Ovary (tissue), 9 donors: Measurements from ENCODE around the gene SRRM3. TPM values are rescaled to one million over a fixed set of nuclear protein-coding genes. Genes with fewer than 3 reads are reported as not detected.
"Not testable (repeated sequence)": the region's sequence is repeated elsewhere in the genome, so short reads cannot be mapped to it uniquely, and the experiment has no call there.

ENCODE experiments used
- DNase-seq, 5 donors: peaks; one replicate each; pipeline ENCODE4 v3.0.0-alpha.2; 2019 to 2020
- H3K27ac ChIP-seq, 2 donors: fragments of 200-600 bp; one replicate each; pipeline versions ENCODE4 v1.5.1 to v1.8.0; 2019 to 2022
- H3K27me3 ChIP-seq: fragments of 200-600 bp; one replicate; pipeline ENCODE4 v1.8.0; 2022
- H3K36me3 ChIP-seq: fragments of 200-600 bp; sonication (generic); one replicate; pipeline ENCODE4 v1.5.1; 2019
- H3K4me1 ChIP-seq: one replicate; pipeline ENCODE4 v1.8.1; 2013; ENCODE audit warnings: mild to moderate bottlenecking, moderate library complexity; ENCODE audit not compliant: insufficient read depth
- H3K4me3 ChIP-seq: fragments of 200-600 bp; sonication (generic); one replicate; pipeline ENCODE4 v1.5.1; 2017
- H3K9me3 ChIP-seq, 2 donors: fragments of 200-600 bp in 1 of 2; sonication (generic) in 1 of 2; one replicate each; pipeline versions ENCODE4 v1.5.1 to v1.8.1; 2013 to 2019; ENCODE audit warnings: mild to moderate bottlenecking in 1 of 2, moderate library complexity in 1 of 2
- CTCF ChIP-seq, 3 donors: fragments of 450-650 bp in 2 of 3; fragments of 200-600 bp in 1 of 3; IDR thresholded peaks; one replicate each; pipeline versions ENCODE4 v1.5.1 to v1.8.0; 2016 to 2022; ENCODE audit warnings: antibody characterized with exemption in 3 of 3, mild to moderate bottlenecking in 1 of 3
- EP300 ChIP-seq: sonication (generic); formaldehyde crosslinking; IDR thresholded peaks from one replicate; pipeline ENCODE4 v1.6.1; 2017; ENCODE audit warnings: antibody characterized with exemption
- POLR2A ChIP-seq: fragments of 450-650 bp; IDR thresholded peaks from one replicate; pipeline ENCODE4 v1.6.1; 2017; ENCODE audit warnings: antibody characterized with exemption, mild to moderate bottlenecking, moderate library complexity
- WGBS, 3 donors: extraction: QIAGEN DNeasy Blood & Tissue Kit in 1 of 3; methylation state at CpG; one replicate each; pipeline versions ENCODE4 v1.1.5 to v1.1.7; 2013 to 2017; 5-methylcytosine and 5-hydroxymethylcytosine counted together
- intact Hi-C, 4 donors: fragments of 100-400 bp; cut with DNase I; formaldehyde crosslinking; loops; one replicate each; pipeline versions ENCODE4 v1.11.0 to v1.15.1; 2022 to 2023
- polyA plus RNA-seq, 2 donors: library from polyadenylated mRNA; stranded (reverse); fragments of 200-250 nt in 1 of 2; fragments of 350-450 nt in 1 of 2; fragmentation: Illumina TruSeq in 1 of 2; extraction: RNeasy Lipid Tissue Mini Kit (QIAGEN cat#74804) in 1 of 2; gene quantifications; one replicate each; pipeline ENCODE4 v1.2.3, GENCODE V29; 2013 to 2014
- total RNA-seq, 7 donors: library from RNA; depleted of rRNA in 2 of 7; stranded (reverse); fragments of >200 nt in 2 of 7; fragmentation: NEBNext Ultra II Directional in 3 of 7; extraction: Animal tissue kit (Norgen Biotek cat#: 25700) in 3 of 7; gene quantifications; one replicate each; pipeline versions ENCODE4 v1.1.0 to v1.2.4, GENCODE V29; 2016 to 2023
- donor health status: DM: no; HTN: no; CAD: no; lungs with moderate emphysema.
- donor health status: DM: no; HTN: no; CAD: no.
- donor health status: Bipolar disorder and iron deficiency.
- donor health status: DM: yes; HTN: yes; CAD: no.
- donor health status: DM: no; HTN: no; CAD: no.
- donor health status: DM: yes; HTN: yes; CAD: no.

Gene SRRM3
- total and polyA plus RNA-seq, 9 donors, result 2.0 to 13.4 (median 4.8) TPM

- 17 to 46% (median 30%) methylated on average over 2 of the region's 2 CpGs for WGBS, 3 donors
- Histone ChIP-seq H3K4me3 (no peak overlapping the region), H3K4me1 (no peaks in the 10 kb centered on the region), H3K36me3 (no peaks in the 10 kb centered on the region), H3K27me3 (no peaks in the 10 kb centered on the region), H3K27ac (no peak overlapping the region), H3K9me3 (no peaks in the 10 kb centered on the region)
- TF ChIP-seq POLR2A (no peak), EP300 (no peak), CTCF (IDR thresholded peaks at IDR 0.05) (no peak)
- no peak for DNase-seq
- intact Hi-C loops, result loop anchor here in 1 of 4 donors (5.0 kb wide), 1 partner anchor 63 kb away; no protein-coding TSS in a partner anchor
These were observed 2.5 kb downstream of the SRRM3 start for GRCh38 chr7:76204147-76204546.

GRCh38 chr7:76206633-76207032 is 4.9 kb downstream of the SRRM3 start:
- Histone ChIP-seq H3K27ac (no peak overlapping the region), H3K4me1 (no peaks in the 10 kb centered on the region), H3K27me3 (no peaks in the 10 kb centered on the region), H3K36me3 (no peaks in the 10 kb centered on the region), H3K4me3 (no peak overlapping the region), H3K9me3 (no peaks in the 10 kb centered on the region)
- 11 to 19% (median 16%) methylated on average over 12 of the region's 12 CpGs for WGBS, 3 donors
- intact Hi-C loops, result no loop called here
- DNase-seq, result no peak
- no peak for TF ChIP-seq EP300
- TF ChIP-seq POLR2A, result no peak
- TF ChIP-seq CTCF (IDR thresholded peaks at IDR 0.05), result no peak

GRCh38 chr7:76209310-76209709 is 7.6 kb downstream of the SRRM3 start:
- H3K27me3 ChIP-seq, result no peaks in the 10 kb centered on the region
- TF ChIP-seq CTCF (IDR thresholded peaks at IDR 0.05) (no peak), POLR2A (no peak), EP300 (no peak)
- no peaks in the 10 kb centered on the region for H3K9me3 ChIP-seq
- no peak for DNase-seq
- WGBS, 3 donors, result 25 to 60% (median 55%) methylated on average over 1 of the region's 1 CpG
- intact Hi-C loops, result no loop called here
- H3K27ac ChIP-seq, result no peak overlapping the region
- no peaks in the 10 kb centered on the region for H3K36me3 ChIP-seq
- no peaks in the 10 kb centered on the region for H3K4me1 ChIP-seq
- H3K4me3 ChIP-seq, result no peak overlapping the region

GRCh38 chr7:76211216-76211615 is 9.5 kb downstream of the SRRM3 start:
- no peaks in the 10 kb centered on the region for H3K27me3 ChIP-seq
- 61 to 65% (median 64%) methylated on average over 11 of the region's 11 CpGs for WGBS, 3 donors

GRCh38 chr7:76215349-76215748 is 13.7 kb downstream of the SRRM3 start:
- DNase-seq, H3K36me3 ChIP-seq, intact Hi-C loops, H3K27me3 ChIP-seq, H3K4me1 ChIP-seq, H3K9me3 ChIP-seq, H3K4me3 ChIP-seq, H3K27ac ChIP-seq: not testable (repeated sequence)
- WGBS, 3 donors, result 79 to 82% (median 81%) methylated on average over 4 of the region's 4 CpGs

More at GRCh38 chr7:76211216-76211615, 9.5 kb downstream of the SRRM3 start:
- DNase-seq, result no peak
- no peak overlapping the region for H3K4me3 ChIP-seq
- no peaks in the 10 kb centered on the region for H3K36me3 ChIP-seq
- no peaks in the 10 kb centered on the region for H3K4me1 ChIP-seq
- intact Hi-C loops, result no loop called here
- H3K9me3 ChIP-seq, result no peaks in the 10 kb centered on the region
- TF ChIP-seq POLR2A (no peak), CTCF (IDR thresholded peaks at IDR 0.05) (no peak)
- no peak overlapping the region for H3K27ac ChIP-seq
